ENCODE data around the gene ATP10A. TPM values are rescaled to one million over a fixed set of nuclear protein-coding genes. Genes with fewer than 3 reads are reported as not detected.

The ATP10A gene
- total and polyA plus RNA-seq, 9 of the 15 experiments (the other 6 are each of a cell fraction or from before 2014, with no cell fraction given), result 0.09 TPM; not detected in 8

DNA sequence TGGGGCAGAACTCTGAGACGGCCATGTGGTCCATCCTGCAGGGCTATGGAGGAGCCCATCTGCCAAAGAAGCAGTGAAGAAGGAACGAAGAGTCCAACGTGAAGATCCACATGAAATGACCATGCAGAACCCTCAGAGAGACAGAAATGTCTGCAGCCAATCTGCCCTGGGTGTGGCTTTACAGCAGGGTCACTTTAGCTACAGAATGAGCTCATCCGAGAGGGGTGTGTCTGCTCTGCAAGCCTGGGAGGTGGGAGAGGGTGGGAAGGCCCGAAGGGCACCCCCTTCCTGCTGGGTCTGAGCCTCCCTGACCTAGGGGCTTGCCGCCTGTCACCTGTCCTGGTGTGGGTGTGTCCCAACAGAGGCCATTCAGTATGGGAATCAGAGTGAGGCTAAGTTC, 176.3 kb downstream of the ATP10A start:
- no peaks in the 10 kb centered on the region for H3K36me3 ChIP-seq (ENCODE audit: control insufficient read depth, insufficient read depth, low read length)
- no peak overlapping the region for H3K4me2 ChIP-seq (ENCODE audit: insufficient read depth, low read length)
- no CpG with 5 or more reads among the region's 6 CpGs for WGBS (ENCODE audit: insufficient coverage, low coverage, missing lambda C conversion rate)
- H3K4me3 ChIP-seq, result no peak overlapping the region
- POLR2A ChIA-PET, result no interaction called here
- BruUV-seq (replicated peaks), result no TSS peak
- no peaks in the 10 kb centered on the region for H3K9me3 ChIP-seq (replicated peaks; ENCODE audit: control insufficient read depth, insufficient read depth, low read depth, low read length)
- intact Hi-C loops (cut with micrococcal nuclease), result no loop called here
- H3K9me1 ChIP-seq (ENCODE audit: control insufficient read depth, insufficient read depth, low read length), result no peaks in the 10 kb centered on the region
- peaks cover 2 to 27% of the 10 kb centered on the region in 2 experiments; a peak in 2 of 5 replicates for H3K27me3 ChIP-seq (ENCODE audit: control insufficient read depth in 2 of 2, insufficient read depth in 2 of 2, low read length in 2 of 2)
- H3K4me1 ChIP-seq (replicated peaks in 1 of 2; ENCODE audit: control insufficient read depth in 2 of 2, insufficient read depth in 2 of 2, low read length in 2 of 2), result no peaks in the 10 kb centered on the region
- TF ChIP-seq MEIS2 (IDR thresholded peaks at IDR 0.05; ENCODE audit: partially characterized antibody), result no peak
- no peak for TF ChIP-seq ZNF584 (CRISPR knock-in tag; IDR thresholded peaks at IDR 0.05; ENCODE audit: low read depth)
- no peak for TF ChIP-seq TCF7L2 (IDR thresholded peaks at IDR 0.05; ENCODE audit: low read depth, low read length)
- TF ChIP-seq HDAC6 (IDR thresholded peaks at IDR 0.05; ENCODE audit: low read depth, low read length), result no peak
- TF ChIP-seq ZNF75A (CRISPR knock-in tag; IDR thresholded peaks at IDR 0.05), result no peak
- TF ChIP-seq EHMT2 (IDR thresholded peaks at IDR 0.05), result no peak
- TF ChIP-seq, protein P1, sequence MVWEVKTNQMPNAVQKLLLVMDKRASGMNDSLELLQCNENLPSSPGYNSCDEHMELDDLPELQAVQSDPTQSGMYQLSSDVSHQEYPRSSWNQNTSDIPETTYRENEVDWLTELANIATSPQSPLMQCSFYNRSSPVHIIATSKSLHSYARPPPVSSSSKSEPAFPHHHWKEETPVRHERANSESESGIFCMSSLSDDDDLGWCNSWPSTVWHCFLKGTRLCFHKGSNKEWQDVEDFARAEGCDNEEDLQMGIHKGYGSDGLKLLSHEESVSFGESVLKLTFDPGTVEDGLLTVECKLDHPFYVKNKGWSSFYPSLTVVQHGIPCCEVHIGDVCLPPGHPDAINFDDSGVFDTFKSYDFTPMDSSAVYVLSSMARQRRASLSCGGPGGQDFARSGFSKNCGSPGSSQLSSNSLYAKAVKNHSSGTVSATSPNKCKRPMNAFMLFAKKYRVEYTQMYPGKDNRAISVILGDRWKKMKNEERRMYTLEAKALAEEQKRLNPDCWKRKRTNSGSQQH (CRISPR knock-in tag; IDR thresholded peaks at IDR 0.05), result no peak
- TF ChIP-seq, protein P2, sequence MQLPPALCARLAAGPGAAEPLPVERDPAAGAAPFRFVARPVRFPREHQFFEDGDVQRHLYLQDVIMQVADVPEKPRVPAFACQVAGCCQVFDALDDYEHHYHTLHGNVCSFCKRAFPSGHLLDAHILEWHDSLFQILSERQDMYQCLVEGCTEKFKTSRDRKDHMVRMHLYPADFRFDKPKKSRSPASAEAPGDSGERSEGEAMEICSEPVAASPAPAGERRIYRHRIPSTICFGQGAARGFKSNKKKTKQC (CRISPR knock-in tag; IDR thresholded peaks at IDR 0.05), result no peak
- in situ Hi-C loops (cut with MboI), result no loop called here
- no peak for DNase-seq (ENCODE audit: extremely low read depth in 1 of 4, low spot score in 3 of 4)
- no peak overlapping the region for H3K9ac ChIP-seq (ENCODE audit: insufficient read depth in 1 of 2, low read depth in 2 of 2, low read length in 2 of 2)
- no peaks in the 10 kb centered on the region for H3K79me2 ChIP-seq (ENCODE audit: control insufficient read depth, insufficient read depth, low read length)
- CTCF ChIA-PET (ENCODE audit: low intra/inter-chr PET ratio), result no interaction called here
- FAIRE-seq, result no peak
- no peaks in the 10 kb centered on the region for H4K20me1 ChIP-seq (replicated peaks; ENCODE audit: control insufficient read depth, insufficient read depth, low read length)
- no peak overlapping the region for H3K27ac ChIP-seq (ENCODE audit: extremely low read depth, low read depth, low read length)
- H2AFZ ChIP-seq (ENCODE audit: low read depth, low read length), result no peak overlapping the region
- no peak for ATAC-seq
